A673 (cell line): Measurements from ENCODE around the gene PNPLA2. TPM values are rescaled to one million over a fixed set of nuclear protein-coding genes. Genes with fewer than 3 reads are reported as not detected.

Experiments
- BruUV-seq: library from RNA; stranded (reverse); fragments of 400-500 nt; replicated peaks from 2 replicates; lab custom pipeline; 2021; lab: Mats Ljungman, UMichigan
- CTCF ChIA-PET: fragments of 300-600 bp; sonication (Branson Sonifier 250); formaldehyde crosslinking; loops from one replicate; lab custom pipeline; 2022; ENCODE audit warnings: antibody characterized with exemption; lab: Charles Lee
- POLR2A ChIA-PET: fragments of 300-600 bp; sonication (Branson Sonifier 250); formaldehyde crosslinking; loops from one replicate; lab custom pipeline; 2022; ENCODE audit warnings: antibody characterized with exemption; ENCODE audit not compliant: low non-redundant PET; lab: Charles Lee
- DNase-seq: peaks from one replicate; pipeline ENCODE4 v3.0.0-alpha.2; 2015; ENCODE audit warnings: low spot score
- H3K27ac ChIP-seq: fragments of 200-600 bp; sonication (generic); 2 replicates; pipeline ENCODE4 v1.5.1; 2016; ENCODE audit warnings: mixed run types, low read depth, mild to moderate bottlenecking, mixed read lengths, antibody characterized with exemption, low read length; ENCODE audit not compliant: poor library complexity, severe bottlenecking
- H3K27me3 ChIP-seq: fragments of 200-600 bp; sonication (generic); replicated peaks from 2 replicates; pipeline ENCODE4 v1.6.1; 2017; ENCODE audit warnings: mixed run types, low read depth, mild to moderate bottlenecking, mixed read lengths, antibody characterized with exemption, low read length; ENCODE audit not compliant: insufficient read depth, poor library complexity
- H3K36me3 ChIP-seq: fragments of 200-600 bp; sonication (generic); 2 replicates; pipeline ENCODE4 v1.6.1; 2016; ENCODE audit warnings: mixed run types, mild to moderate bottlenecking, mixed read lengths, antibody characterized with exemption, low read length; ENCODE audit not compliant: insufficient read depth, poor library complexity, severe bottlenecking
- H3K4me1 ChIP-seq: fragments of 200-600 bp; sonication (generic); 2 replicates; pipeline ENCODE4 v1.6.1; 2017; ENCODE audit warnings: mixed run types, mild to moderate bottlenecking, mixed read lengths, antibody characterized with exemption, low read length; ENCODE audit not compliant: insufficient read depth, poor library complexity, severe bottlenecking
- H3K4me3 ChIP-seq: fragments of 200-600 bp; sonication (generic); 2 replicates; pipeline ENCODE4 v1.5.1; 2016; ENCODE audit warnings: low read depth, mixed run types, mild to moderate bottlenecking, mixed read lengths, low read length; ENCODE audit not compliant: poor library complexity, severe bottlenecking
- H3K9me3 ChIP-seq: fragments of 200-600 bp; sonication (generic); 2 replicates; pipeline ENCODE4 v1.6.1; 2016; ENCODE audit warnings: mixed run types, low read depth, mild to moderate bottlenecking, mixed read lengths, antibody characterized with exemption, low read length; ENCODE audit not compliant: poor library complexity, severe bottlenecking
- EZH2 ChIP-seq: fragments of 200-600 bp; sonication (generic); IDR thresholded peaks from 2 replicates; pipeline ENCODE4 v1.6.1; 2017; ENCODE audit warnings: borderline replicate concordance, low read depth, mild to moderate bottlenecking, mixed read lengths, antibody characterized with exemption, low read length; ENCODE audit not compliant: poor library complexity, severe bottlenecking
- intact Hi-C: fragments of 100-400 bp; cut with micrococcal nuclease; formaldehyde crosslinking; loops from one replicate; pipeline ENCODE4 v1.10.0; 2022; ENCODE audit not compliant: unreplicated experiment
- total RNA-seq: library from RNA; stranded (reverse); gene quantifications from 2 replicates; pipeline ENCODE4 v1.2.3, GENCODE V29; 2021
- TF ChIP-seq, protein P1 (sequence below): fragments of 300-800, 200-600 bp; sonication (generic); conservative IDR thresholded peaks from 2 replicates; pipeline ENCODE4 v1.5.1; 2017; ENCODE audit warnings: low read depth, mild to moderate bottlenecking, antibody characterized with exemption, low read length, moderate library complexity, mixed read lengths

The PNPLA2 gene
- total RNA-seq, 1 experiment from 2014 or later = 45.4 TPM

DNA sequence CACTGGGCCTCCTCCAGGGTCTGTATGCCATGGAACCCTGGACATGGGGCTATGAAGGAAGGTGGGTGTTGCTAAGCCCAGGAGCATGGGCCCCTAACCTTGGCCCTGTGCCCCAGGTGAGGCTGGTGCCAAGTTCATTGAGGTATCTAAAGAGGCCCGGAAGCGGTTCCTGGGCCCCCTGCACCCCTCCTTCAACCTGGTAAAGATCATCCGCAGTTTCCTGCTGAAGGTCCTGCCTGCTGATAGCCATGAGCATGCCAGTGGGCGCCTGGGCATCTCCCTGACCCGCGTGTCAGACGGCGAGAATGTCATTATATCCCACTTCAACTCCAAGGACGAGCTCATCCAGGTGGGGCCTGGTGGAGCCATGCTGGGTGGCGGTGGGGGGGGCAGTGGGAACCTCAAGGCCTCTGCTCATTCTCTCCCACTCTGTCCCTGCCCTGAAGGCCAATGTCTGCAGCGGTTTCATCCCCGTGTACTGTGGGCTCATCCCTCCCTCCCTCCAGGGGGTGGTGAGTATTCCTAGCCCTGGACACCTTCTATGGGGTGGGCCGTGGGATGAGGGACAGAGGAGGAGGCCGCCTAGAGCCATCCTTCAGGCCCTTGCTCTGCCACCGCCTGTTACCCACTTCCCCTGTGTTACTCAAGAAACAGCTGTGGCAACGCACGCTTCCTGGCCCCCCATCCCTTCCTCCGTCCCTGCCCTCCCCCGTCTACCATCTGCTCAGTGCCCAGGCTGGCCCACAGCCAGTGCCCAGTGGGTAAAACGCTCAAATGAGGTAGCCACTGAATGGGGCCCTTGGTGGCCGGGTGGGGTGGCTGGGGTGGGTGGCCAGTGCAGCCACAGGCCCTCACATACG is 3.0 kb downstream of the PNPLA2 start:
- ChIA-PET POLR2A (no interaction called here), CTCF (no interaction called here)
- no TSS peak for BruUV-seq
- H3K27ac ChIP-seq = no peak overlapping the region
- peaks cover 6% of the 10 kb centered on the region for H3K4me1 ChIP-seq
- TF ChIP-seq, protein P1, sequence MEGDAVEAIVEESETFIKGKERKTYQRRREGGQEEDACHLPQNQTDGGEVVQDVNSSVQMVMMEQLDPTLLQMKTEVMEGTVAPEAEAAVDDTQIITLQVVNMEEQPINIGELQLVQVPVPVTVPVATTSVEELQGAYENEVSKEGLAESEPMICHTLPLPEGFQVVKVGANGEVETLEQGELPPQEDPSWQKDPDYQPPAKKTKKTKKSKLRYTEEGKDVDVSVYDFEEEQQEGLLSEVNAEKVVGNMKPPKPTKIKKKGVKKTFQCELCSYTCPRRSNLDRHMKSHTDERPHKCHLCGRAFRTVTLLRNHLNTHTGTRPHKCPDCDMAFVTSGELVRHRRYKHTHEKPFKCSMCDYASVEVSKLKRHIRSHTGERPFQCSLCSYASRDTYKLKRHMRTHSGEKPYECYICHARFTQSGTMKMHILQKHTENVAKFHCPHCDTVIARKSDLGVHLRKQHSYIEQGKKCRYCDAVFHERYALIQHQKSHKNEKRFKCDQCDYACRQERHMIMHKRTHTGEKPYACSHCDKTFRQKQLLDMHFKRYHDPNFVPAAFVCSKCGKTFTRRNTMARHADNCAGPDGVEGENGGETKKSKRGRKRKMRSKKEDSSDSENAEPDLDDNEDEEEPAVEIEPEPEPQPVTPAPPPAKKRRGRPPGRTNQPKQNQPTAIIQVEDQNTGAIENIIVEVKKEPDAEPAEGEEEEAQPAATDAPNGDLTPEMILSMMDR = no peak
- no peak for TF ChIP-seq EZH2
- no peak overlapping the region for H3K4me3 ChIP-seq
- H3K36me3 ChIP-seq = peaks cover 4% of the 10 kb centered on the region
- H3K27me3 ChIP-seq = no peaks in the 10 kb centered on the region
- no peaks in the 10 kb centered on the region for H3K9me3 ChIP-seq
- intact Hi-C loops = no loop called here
- DNase-seq = no peak

DNA sequence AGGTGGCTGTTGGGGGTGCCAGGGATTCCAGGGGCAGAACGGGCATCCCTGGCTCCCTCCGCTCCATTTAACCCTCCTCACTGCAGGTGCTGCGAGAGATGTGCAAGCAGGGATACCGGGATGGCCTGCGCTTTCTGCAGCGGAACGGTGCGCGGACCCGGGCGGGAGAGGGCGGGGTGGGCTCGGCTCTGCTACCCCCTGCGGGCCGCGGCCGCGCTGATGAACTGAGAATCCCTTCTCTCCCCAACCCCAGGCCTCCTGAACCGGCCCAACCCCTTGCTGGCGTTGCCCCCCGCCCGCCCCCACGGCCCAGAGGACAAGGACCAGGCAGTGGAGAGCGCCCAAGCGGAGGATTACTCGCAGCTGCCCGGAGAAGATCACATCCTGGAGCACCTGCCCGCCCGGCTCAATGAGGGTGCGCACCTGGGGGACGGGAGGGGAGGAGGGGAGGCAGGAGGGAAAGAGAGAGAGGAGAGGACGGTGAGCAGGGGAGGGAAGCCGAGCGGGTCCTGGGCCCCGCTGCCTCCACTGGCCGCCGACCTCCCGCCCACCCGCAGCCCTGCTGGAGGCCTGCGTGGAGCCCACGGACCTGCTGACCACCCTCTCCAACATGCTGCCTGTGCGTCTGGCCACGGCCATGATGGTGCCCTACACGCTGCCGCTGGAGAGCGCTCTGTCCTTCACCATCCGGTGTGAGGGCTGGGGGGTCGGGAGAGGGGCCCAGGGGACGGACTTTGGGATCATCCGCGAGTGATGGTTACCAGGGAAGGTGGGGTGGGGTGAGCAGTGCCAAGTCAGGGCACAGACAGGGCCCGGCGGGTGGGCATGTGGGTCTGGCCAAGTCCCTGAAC is 5.0 kb downstream of the PNPLA2 start:
- Histone ChIP-seq H3K4me1 (peaks cover 14% of the 10 kb centered on the region), H3K9me3 (no peaks in the 10 kb centered on the region), H3K36me3 (peaks cover 4% of the 10 kb centered on the region), H3K27me3 (no peaks in the 10 kb centered on the region), H3K4me3 (no peak overlapping the region), H3K27ac (no peak overlapping the region)
- BruUV-seq = no TSS peak
- CTCF ChIA-PET = no interaction called here
- DNase-seq = no peak
- intact Hi-C loops = no loop called here
- POLR2A ChIA-PET = no interaction called here
- no peak for TF ChIP-seq EZH2
- TF ChIP-seq, protein P1 = no peak

DNA sequence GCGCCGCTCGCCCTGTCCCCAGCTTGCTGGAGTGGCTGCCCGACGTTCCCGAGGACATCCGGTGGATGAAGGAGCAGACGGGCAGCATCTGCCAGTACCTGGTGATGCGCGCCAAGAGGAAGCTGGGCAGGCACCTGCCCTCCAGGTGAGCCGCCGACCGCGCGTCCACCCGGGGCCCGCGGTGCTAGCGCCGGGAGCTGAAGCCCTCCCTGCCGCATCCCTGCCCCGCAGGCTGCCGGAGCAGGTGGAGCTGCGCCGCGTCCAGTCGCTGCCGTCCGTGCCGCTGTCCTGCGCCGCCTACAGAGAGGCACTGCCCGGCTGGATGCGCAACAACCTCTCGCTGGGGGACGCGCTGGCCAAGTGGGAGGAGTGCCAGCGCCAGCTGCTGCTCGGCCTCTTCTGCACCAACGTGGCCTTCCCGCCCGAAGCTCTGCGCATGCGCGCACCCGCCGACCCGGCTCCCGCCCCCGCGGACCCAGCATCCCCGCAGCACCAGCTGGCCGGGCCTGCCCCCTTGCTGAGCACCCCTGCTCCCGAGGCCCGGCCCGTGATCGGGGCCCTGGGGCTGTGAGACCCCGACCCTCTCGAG is 5.7 kb downstream of the PNPLA2 start:
- H3K27ac ChIP-seq = no peak overlapping the region
- no TSS peak for BruUV-seq
- ChIA-PET CTCF (no interaction called here), POLR2A (no interaction called here)
- TF ChIP-seq, protein P1 = no peak
- TF ChIP-seq EZH2 = no peak
- DNase-seq = no peak
- intact Hi-C loops = no loop called here
- no peaks in the 10 kb centered on the region for H3K9me3 ChIP-seq
- H3K27me3 ChIP-seq = no peaks in the 10 kb centered on the region
- no peak overlapping the region for H3K4me3 ChIP-seq
- H3K4me1 ChIP-seq = peaks cover 10% of the 10 kb centered on the region
- H3K36me3 ChIP-seq = peaks cover 4% of the 10 kb centered on the region
